GM19351 (cell line): ENCODE results near the gene AAK1.

Experiments used
- ATAC-seq: cut with Tn5 transposase; IDR thresholded peaks from one replicate; pipeline ENCODE4 v1.9.1; 2021; ENCODE audit warnings: mild to moderate bottlenecking, moderate library complexity; ENCODE audit not compliant: unreplicated experiment

Gene AAK1

DNA sequence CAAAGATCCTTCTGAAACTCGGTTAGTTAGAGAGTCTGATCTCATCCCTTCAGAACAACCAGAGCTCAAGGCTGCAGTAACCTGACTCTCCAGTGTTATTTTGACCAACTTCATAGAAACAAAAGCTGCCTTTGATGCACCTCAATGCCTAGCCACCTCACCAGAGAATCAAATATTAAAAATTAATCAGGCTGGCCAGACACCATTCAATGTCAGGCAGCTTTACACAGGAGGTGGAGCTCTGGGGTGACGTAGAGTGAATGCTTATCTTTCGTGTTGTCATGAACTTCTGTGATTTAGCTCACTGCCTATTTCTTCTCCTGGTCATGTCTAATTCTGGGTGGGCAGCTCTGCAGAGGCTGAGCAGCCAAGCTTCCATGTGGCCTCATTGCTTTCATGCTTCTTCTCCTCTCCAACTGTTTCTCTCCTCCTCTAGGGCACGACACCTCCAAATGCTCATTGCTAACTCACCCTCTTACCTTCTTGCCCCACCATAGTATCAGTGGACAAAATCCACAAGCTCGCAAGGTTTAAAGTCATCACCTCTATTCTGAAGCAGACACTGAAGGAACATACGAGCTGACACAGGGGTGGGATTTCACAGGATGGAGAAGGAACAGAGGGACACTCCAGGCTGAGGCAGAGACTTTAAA is 39.4 kb downstream of the AAK1 start:
- ATAC-seq, result no peak

DNA sequence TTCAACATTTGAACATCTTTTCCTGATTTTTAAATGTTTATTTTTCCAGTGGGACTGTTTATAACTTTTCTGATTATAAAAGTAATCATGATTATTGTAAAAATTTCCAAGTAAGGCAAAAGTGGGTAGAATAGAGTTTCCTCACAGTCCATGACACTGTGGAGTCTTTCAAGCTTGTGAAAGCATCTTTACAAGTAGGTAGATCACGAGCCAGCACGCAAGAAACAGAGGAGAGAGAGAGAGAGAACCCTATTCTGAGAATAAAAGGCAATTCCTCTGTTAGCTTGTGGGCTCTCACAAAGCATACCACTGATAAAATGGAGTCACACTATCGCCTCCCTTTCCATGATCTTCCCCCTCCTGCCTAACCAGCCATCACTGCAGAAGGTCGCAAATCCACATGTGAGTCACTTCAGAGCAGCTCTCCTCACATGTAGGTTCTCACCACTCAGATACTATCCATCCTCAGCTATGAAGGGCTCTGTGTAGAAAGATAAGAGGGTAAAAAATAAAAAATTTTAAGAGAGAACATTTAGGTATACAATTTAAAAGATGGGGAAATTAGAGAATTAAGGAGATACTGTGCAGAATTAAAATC is 40.3 kb downstream of the AAK1 start:
- ATAC-seq, result no peak

DNA sequence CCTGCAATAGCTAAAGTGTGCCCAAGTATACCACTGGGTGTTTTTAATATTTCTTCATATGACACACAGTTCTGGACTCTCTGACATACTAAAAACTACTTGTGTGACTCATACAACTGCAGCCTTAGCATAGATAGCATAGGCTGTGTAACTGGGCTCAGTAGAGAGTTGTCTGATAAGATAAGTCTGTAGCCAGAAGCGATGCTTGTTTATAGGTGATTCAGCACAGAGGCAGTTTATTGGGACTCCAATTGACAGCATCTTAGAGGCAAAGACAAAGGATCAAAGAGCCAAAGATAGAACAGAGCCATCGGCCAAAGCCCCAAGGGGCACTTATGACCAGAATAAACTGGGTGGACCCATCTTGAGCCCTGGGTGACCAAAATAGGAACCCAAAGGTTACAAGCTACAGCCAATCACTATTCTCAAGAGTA is 42.3 kb downstream of the AAK1 start:
- no peak for ATAC-seq

DNA sequence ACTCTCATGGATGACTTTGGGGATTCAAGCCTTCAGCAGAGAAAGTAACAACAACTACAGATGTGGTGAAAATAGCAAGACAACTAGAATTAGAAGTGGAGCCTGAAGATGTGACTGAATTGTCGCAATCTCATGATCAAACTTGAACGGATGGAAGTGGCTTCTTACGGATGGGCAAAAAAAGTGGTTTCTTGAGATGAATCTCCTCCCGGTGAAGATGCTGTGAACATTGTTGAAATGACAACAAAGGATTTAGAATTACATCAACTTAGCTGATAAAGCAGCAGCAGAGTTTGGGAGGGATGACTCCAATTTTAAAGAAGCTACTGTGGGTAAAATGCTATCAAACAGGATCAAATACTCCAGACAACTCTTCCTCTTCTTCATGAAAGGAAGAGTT is 43.1 kb downstream of the AAK1 start:
- ATAC-seq, result no peak

DNA sequence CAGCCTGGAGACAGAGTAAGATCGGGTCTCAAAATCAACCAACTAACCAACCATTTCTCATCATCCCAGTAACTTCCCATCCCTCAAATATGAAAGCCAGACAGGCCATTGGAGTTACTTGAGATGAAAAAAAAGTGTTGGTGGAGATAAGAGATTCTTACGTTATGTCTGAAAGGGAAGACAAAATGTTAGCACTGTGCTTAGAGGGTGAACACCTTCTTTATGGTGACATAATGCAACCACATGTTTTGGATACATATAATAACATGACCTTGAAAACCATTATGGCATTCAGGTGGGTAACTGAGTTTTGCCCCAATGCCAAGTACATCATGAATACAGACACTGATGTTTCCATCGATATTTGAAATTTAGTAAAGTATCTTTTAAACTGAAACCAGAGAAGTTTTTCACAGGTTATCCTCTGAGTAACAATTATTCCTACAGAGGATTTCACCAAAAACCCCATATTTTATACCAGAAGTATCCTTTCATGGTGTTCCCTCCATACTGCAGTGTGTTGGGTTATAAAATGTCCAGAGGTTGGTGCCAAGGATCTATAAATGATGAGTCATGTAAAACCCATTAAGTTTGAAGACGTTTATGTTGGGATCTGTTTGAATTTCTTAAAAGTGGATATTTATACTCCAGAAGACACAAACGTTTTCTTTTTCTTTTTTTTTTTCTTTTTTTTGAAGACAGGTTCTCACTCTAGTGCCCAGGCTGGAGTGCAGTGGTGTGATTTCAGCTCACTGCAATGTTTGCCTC is 45.5 kb downstream of the AAK1 start:
- no peak for ATAC-seq

DNA sequence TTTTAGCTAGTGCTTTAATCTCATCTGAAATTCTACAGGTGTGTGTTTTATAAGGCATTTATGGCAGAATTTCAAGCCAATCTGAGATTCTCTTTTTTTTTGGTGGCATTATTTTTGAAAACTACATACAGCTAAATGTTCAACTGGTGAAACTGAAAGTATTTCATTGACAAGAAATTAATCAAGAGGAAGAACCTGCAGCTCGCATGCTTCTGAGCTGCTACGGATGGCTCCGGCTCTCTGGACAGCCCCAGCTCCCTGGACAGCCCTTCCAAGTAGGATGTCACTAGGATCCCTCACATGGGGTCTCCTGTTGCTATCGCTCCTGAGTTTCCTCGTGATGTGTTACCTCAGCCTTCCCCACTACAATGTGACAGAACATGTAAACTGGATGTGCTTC is 46.4 kb downstream of the AAK1 start:
- ATAC-seq, result no peak

DNA sequence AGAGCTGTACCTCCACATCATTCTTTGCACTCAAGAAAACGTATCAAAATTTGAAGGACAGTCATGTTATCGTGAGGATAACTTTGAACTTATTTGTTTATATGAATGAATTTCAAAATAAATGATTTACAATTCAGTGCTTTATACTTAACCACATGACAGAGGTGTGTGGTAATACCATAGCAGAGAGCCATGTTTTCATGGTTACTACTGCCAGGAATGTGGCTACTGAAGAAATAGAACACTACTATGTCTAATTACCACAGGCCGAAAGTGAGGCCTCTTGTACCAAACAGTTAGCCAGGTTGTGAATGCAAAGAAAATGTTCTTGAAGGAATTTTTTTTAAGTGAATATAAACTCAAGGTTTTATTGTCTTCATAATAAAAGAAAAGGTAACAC is 49.2 kb downstream of the AAK1 start:
- no peak for ATAC-seq

DNA sequence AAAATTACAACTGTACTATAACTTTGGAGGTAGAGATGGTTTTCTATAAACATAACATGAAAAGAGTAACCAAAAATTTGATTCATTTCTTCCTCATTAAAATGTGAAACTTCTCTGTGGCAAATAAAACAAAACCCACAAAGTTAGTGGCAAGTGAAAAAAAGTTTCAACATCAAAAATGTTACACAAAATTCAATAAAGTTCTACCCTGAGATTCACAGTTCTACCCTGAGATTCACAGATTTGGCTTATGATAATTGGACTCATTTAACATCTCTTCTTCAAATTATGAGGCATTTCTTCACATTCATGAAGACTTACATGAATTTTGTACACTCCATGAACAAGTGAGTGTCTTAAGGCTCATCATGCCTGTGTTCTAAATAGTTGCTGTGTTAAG is 51.0 kb downstream of the AAK1 start:
- no peak for ATAC-seq

DNA sequence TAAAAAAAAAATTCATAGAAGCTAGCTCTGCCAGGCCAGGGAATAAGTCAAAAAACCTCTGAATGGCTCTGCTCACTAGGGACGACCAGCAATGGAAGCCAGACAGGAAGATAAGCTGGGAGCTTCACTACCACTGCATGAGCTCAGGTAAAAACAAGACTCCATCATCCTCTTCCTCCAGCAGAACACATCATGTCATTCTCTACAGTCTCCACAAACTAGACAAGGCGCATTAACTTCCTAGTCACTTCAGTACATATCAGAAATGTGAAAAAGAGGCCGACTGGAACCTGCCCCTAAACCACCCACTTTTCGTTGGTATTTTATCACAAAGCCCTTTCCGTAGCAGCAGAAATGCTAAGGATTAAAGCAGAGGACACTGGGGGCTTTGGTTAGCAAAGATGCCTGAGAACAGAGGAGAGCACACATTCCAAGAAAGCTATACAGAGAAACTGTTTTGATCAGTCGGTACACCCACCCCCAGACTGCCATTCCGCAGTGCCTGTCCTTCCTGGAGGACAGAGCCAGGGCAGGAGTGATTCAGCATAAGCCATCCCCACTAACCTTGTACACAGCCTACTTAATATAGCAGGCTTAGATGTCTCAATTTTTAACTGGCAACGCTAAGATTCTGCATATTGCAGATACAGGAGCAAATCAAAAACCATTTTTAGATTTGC is 53.4 kb downstream of the AAK1 start:
- ATAC-seq, result no peak

DNA sequence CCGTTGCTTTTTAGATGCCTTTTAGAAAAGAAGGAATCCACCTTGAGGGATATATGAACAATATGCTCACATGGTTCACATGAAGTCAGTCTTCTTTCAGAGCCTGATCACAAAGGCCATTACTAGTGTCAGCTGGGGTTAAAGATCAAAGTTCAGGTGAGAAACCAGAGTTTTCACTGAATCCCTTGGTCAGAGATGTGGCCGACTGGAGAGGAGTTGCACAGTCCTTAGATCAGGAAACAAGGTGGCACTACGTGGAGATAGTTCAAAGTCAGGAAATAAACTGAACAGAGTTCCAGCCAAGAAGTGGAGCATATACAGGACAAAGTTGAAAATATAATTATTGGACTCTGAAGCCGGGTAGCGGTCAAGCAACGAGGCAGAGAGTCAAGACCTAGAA is 54.6 kb downstream of the AAK1 start:
- no peak for ATAC-seq

DNA sequence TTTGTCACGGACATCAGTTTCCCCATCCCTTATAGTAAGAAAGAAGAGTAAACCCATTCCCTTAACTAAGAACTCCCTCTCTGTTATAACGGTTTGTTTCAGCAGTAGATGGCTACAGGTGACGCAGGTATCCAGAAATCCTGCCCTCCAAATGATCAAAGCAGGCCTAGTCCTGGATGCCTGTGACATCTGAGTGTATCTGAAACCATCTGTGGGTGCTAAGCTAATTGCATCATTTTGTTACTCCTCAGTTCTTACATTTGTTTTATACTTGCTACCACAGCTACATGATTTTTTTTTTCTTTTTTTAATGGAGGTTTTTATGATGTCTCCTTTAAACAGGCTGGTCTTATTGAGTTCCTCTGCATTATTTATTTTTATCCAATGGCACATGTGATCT is 55.1 kb downstream of the AAK1 start:
- ATAC-seq, result no peak

DNA sequence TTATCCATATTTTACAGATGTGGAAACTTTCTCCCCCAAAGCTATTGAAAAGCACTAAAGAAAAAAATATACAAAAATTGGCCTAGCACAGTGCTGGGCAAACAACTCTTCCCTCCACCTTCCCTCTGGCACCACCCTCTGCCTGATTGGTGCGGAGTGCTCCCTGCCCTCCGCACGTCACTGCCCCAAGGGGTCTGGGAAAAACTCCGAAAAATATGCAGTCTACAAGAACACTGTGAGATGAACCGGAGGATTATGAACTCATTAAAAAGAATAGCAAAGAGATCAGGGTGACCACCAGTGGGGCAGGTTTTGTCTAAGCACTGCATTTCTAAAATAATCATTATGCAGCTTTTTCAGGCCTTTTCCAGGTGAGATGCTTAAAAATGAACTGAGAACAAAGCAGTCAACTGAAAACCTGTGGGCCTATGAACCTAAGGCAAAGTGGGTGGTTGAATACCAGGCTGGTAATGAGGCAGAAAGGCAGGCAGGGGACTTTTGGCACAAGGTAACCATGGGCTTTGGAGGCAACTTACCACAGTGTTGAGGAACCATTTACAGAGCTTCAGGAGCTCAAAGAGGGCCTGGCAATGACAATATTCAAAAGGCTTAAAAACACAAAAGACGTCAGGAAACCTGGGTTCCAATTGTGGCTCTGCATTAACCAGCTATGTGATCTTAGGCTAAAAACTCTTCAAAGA is 57.5 kb downstream of the AAK1 start:
- ATAC-seq, result no peak

DNA sequence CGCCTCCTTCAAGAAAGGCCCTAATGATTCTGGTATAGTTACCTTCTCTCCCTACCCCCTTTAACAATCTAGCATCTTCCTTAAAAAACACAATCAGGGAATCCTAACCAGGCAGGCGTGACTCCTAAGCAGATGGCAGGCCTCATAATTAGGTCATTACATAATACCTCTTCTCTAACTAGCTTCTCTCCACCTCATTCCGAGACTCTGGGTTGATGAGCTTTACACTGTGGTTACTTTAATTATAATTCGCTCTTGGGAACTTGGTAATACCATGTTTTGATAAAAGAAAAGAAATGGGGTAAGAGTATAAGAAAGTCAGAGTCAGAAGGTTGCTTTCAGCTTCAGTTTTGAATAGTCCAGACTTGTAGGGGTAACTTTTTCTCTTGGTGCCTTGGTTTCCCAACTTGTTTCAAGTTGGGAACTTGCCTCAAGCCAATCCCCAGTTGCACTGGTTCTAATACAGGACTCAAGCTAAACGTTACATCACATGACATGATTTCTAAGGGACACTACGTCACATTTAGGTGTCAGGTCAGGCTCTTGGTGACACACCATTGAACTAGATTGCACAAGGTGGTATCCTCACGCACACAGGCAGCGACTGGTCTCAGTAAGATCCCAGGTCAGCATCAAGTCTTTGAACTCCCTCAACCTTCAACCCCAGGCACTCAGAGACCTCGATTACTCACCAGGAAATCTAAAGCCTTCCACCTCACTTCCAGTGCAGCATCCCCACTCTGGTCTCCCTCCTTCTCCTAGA is 59.2 kb downstream of the AAK1 start:
- no peak for ATAC-seq

DNA sequence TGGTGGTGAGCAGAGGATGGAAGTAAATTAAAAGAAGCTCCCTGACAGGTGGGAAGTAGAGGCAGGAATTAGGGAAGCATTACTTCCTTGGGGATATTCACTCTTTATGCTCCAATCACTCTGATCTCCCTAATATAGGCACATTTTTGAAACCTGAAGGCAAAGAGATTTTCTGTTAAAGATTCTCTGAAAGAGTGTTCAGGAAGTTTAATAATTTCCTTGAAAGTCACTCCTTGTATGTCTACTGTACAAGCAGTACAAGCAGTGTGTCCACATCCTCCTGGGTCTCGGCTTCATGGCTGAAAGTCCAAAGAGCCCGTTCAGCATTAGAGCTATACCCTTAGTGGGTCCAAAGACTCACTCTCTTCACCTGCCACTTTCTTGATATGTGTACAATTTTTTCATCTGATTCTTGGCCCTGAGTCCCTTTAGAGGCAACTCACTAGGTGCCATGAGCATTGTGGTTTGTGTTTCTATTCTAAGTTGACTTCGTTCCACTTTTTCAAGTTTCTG is 60.2 kb downstream of the AAK1 start:
- ATAC-seq, result no peak

DNA sequence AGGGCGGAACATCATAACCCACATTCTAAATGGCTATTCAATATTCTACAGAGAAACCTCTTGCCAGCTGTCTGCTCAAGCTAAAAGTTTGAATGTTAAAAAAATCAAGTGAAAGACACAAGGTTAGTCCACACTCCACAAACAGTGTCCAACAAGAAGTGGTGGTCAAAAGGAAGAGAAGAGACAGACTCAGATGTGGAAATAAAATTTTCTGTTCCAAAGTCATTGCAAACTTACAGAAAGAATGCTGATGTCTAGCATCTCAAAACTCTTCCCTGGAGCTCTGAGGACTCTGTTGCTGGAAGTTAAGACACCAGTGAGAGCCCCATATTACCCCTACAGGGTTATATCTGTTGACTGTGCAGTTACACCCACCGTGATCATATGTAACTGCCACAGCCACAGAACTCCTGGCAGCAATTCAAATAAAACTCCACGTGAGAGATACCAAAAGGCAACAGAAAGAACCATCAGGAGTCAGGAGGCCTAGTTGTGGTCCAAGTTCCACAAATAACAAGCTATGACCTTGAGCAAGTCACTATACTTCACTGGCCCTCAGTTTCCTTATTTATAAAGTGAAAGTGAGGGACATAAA is 60.9 kb downstream of the AAK1 start:
- no peak for ATAC-seq

DNA sequence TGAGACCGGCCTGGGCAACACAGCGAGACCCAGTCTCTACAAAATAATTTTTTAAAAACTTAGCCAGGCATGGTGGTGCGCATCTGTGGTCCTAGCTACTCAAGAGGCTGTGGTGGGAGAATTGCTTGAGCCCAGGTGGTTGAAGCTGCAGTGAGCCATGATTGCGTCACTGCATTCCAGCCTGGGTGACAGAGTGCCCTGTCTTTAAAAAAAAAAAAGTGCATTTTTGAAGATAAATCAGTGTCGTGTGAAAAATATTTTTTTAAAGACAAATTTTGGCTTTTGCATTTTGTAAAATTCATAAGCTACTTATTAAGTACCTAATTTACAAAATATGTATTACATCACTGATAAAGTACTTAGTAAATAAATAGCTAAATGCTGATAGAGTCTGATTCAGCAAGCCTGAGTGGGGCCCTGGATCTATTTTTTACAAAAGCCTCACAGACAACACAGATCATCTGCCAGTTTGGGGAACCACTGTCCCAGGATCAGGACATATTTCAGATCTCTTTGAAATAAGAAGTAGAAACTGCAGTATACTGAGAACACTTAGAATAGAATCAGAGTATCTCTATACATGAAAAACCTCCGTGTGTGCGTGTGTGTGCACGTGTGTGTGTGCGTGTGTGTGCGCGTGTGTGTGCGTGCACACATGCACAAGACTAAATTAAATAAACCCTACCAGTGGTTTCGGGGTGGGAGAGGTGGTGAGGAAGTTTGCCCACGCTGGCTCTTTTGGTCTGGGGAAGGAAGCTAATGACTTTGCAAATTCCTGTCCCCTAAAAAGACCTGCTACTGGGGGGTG is 61.6 kb downstream of the AAK1 start:
- ATAC-seq, result no peak

DNA sequence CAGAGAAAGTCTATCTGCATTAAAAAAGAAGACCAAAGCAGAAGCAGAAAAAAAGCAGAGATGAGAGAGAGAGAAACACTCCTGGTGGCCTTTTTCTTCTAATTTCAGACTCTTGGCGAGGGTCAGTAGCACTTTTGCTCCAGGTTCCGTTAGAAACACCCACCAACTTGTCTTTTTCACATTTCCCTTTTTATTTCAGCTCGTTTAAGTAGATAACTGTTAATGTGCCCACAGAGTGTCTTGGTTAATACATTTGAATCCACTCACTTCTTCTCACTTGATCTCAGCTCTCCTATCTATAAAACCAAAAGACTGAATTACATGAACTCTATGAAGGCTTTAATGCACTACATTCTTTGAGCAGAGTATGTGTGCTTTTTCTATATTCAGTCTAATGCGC is 63.1 kb downstream of the AAK1 start:
- ATAC-seq, result no peak

DNA sequence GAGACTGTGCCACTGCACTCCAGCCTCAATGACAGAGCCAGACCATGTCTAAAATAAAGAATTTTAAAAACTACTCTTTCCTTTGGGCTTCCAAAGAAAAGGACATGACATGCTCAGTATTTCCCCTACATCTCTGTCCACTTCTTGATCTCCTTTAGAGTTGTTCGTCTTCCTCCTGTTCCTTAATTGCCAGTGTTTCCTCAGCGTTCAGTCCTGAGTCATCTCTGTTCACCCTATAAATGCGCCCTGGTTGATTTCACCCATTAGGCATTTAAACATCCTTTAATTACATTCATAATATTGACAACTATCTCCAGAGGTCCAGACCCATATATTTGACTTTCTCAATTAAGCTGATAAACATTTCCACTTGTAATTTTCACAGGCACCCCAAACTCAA is 64.0 kb downstream of the AAK1 start:
- ATAC-seq, result no peak

DNA sequence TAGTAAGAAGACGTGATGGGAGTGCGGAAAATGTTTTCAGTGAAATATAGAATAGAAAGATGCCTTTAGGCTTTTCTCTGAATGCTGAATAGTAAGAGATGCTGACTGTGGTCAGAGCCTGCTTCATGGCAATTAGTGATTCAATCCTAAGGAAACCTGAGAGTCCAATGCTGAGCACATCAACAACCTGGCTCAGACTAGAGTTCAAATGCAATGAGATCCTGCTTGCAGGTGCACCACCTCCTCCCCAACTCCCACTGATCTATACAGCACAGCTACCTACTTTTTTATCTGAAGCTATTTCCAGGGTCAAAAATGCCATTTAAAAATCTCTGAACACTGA is 65.4 kb downstream of the AAK1 start:
- ATAC-seq, result no peak
